WI38 (cell line): ENCODE results near the gene ANKRD10.

Experiments
- H3K4me3 ChIP-seq: 2 replicates; pipeline ENCODE4 v1.5.1; 2011; ENCODE audit warnings: low read depth, mild to moderate bottlenecking, control low read depth, low read length
- TF ChIP-seq, protein P1 (sequence below): IDR thresholded peaks from 2 replicates; pipeline ENCODE4 v1.5.1; 2012; ENCODE audit warnings: low read depth, mild to moderate bottlenecking, control low read depth, low read length

The ANKRD10 gene

DNA sequence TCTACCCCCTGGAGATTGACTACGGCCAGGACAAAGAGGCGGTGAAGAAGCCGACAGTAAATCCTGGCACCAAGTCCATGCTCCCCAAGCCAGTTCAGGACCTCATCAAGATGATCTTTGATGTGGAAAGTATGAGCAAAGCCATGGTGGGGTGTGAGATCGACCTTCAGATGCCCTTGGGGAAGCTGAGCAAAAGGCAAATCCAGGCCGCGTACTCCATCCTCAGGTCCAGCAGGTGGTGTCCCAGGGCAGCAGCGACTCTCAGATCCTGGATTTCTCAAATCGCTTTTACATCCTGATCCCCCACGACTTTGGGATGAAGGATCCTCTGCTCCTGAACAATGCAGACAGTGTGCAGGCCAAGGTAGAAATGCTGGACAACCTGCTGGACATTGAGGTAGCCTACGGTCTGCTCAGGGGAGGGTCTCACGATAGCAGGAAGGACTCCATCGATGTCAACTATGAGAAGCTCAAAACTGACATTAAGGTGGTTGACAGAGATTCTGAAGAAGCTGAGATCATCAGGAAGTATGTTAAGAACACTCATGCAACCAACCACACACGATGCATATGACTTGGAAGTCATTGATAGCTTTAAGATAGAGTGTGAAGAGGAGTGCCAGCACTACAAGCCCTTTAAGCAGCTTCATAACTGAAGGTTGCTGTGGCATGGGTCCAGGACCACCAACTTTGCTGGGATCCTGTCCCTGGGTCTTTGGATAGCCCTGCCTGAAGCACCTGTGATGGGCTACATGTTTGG is 24.0 kb upstream of the ANKRD10 start:
- TF ChIP-seq, protein P1, sequence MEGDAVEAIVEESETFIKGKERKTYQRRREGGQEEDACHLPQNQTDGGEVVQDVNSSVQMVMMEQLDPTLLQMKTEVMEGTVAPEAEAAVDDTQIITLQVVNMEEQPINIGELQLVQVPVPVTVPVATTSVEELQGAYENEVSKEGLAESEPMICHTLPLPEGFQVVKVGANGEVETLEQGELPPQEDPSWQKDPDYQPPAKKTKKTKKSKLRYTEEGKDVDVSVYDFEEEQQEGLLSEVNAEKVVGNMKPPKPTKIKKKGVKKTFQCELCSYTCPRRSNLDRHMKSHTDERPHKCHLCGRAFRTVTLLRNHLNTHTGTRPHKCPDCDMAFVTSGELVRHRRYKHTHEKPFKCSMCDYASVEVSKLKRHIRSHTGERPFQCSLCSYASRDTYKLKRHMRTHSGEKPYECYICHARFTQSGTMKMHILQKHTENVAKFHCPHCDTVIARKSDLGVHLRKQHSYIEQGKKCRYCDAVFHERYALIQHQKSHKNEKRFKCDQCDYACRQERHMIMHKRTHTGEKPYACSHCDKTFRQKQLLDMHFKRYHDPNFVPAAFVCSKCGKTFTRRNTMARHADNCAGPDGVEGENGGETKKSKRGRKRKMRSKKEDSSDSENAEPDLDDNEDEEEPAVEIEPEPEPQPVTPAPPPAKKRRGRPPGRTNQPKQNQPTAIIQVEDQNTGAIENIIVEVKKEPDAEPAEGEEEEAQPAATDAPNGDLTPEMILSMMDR = no peak
- no peak overlapping the region for H3K4me3 ChIP-seq

DNA sequence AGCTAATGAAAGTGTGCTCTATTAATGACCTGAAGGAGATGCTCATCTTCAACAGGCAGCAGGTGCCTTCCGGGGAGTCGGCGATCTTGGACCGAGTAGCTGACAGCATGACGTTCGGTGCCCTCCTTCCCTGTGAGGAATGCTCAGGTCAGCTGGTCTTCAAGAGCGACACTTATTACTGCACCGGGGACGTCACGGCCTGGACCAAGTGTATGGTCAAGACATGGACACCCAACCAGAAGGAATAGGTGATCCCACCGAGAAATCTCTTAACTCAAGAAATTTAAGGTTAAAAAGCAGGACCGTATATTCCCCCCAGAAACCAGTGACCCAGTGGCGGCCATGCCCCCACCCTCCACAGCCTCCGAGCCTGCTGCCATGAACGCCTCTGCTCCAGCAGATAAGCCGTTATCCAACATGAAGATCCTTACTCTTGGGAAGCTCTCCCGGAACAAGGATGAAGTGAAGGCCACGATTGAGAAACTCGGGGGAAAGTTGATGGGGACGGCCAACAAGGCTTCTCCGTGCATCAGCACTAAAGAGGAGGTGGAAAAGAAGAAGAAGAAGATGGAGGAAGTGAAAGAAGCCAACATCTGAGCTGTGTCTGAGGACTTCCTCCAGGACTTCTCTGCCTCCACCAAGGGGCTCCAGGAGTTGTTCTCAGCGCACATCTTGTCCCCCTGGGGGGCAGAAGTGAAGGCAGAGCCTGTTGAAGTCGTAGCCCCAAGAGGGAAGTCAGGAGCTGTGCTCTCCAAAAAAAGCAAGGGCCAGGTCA is 22.8 kb upstream of the ANKRD10 start:
- no peak overlapping the region for H3K4me3 ChIP-seq
- TF ChIP-seq, protein P1 = no peak

DNA sequence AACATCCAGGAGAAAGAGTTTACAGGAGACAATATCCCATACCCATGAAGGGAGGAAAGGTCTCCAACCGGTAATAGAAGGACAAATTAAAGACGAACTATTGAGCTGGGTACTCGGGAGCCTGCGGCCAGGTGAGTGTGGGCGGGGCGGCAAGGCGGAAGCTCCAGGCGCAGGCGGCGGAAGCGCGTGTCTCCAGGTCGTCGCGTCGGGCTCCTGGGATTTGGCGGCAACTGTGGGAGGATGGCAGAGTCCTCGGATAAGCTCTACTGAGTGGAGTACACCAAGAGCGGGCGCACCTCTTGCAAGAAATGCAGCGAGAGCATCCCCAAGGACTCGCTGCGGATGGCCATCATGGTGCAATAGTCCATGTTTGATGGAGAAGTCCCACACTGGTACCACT is 21.6 kb upstream of the ANKRD10 start:
- TF ChIP-seq, protein P1 = no peak
- H3K4me3 ChIP-seq = no peak overlapping the region

DNA sequence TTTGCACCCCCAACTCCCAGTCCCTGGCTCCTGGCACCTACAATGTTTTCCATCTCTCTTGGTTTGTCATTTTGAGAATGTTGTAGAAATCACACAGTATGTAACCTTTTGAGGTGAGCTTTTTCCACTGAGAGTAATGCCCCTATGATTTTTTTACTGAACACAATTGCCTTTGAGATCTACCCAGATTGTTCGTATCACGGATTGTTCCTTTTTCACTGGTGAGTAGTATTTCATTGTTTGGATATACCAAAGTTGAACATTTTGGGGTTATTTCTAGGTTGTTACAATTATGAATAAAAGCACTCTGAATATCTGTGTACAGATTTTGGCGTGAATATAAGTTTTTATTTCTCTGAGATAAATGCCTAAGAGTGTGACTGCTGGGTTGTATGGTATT is 17.7 kb upstream of the ANKRD10 start:
- TF ChIP-seq, protein P1 = no peak
- H3K4me3 ChIP-seq = no peak overlapping the region

DNA sequence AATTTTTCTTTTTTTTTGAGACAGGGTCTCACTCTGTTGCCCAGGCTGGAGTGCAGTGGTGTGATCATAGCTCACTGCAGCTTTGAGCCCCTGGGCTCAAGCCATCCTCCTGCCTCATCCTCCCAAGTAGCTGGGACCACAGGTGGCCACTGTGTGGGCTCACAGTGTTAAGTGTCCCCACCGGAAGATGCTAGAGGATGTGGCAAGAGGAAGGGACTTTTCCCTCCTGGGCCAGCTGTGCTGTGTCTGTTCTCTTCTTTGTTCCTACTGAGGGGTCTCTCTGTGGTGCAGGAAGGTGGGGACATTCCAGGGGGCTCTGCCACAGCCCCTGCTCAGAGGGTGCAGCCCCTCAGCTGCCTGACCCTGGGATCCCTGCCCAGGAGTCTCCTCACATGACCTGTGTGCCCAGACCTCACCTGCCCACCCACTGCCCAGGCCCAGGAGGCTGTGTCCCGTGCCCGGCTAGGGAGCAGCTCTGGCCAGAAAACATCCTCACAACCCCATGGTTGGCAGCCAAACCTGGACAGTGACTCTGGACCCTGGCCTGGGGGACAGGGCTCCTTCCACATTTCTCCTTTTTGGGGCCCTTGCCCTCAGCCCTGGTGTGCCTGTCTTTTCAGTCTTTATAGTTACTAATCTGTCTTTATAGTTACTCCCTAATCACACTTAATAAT is 14.4 kb upstream of the ANKRD10 start:
- TF ChIP-seq, protein P1 = no peak
- H3K4me3 ChIP-seq = no peak overlapping the region

DNA sequence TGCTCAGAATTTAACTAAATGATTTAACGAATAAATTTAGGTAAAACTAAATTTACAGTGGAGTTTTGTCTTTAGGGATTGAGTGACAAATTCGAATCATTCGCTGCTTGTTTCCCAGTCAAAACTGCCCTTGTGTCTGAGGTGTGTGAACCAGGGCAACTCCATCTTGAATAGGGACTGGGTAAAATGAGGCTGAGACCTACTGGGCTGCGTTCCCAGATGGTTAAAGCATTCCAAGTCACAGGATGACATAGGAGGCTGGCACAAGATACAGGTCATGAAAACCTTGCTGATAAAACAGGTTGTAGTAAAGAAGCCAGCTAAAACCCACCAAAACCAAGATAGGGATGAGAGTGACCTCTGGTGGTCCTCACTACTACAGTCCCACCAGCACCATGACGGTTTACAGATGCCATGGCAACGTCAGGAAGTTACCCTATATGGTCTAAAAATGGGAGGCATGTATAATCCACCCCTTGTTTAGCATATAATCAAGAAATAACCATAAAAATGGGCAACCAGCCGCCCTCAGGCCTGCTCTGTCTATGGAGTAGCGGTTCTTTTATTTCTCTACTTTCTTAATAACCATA is 10.2 kb upstream of the ANKRD10 start:
- H3K4me3 ChIP-seq = no peak overlapping the region
- TF ChIP-seq, protein P1 = no peak

DNA sequence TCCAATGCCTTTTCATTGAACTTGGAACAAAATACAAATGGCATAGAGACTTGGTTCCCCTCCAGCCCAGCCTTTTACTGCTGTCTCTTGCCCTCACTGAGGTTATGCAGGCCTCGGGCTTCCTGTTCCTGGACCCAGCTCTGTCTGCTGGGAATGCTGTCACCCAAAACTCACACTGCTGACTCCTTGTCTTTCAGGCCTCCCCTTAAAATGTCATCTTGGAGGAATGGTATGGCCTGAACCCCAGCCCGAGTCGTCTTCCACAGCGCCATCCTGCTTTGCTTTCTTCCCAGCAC is 9.7 kb upstream of the ANKRD10 start:
- TF ChIP-seq, protein P1 = no peak
- no peak overlapping the region for H3K4me3 ChIP-seq
